Caco-2 (cell line): ENCODE results near the gene TP63. TPM values are rescaled to one million over a fixed set of nuclear protein-coding genes. Genes with fewer than 3 reads are reported as not detected.

Source experiments
- BruUV-seq: library from RNA; stranded (reverse); fragments of 400-500 nt; replicated peaks from 2 replicates; lab custom pipeline; 2021; lab: Mats Ljungman, UMichigan
- CTCF ChIA-PET: fragments of 300-600 bp; sonication (Branson Sonifier 250); formaldehyde crosslinking; loops from one replicate; lab custom pipeline; 2022; ENCODE audit warnings: antibody characterized with exemption; lab: Charles Lee
- POLR2A ChIA-PET: fragments of 300-600 bp; sonication (Branson Sonifier 250); formaldehyde crosslinking; loops from one replicate; lab custom pipeline; 2022; ENCODE audit warnings: antibody characterized with exemption; lab: Charles Lee
- DNase-seq, 2 experiments: peaks; one replicate each; pipeline versions ENCODE4 v3.0.0 to v3.0.0-alpha.2; 2020 to 2022
- H3K27me3 ChIP-seq: replicated peaks from 2 replicates; pipeline ENCODE4 v1.6.0; 2011; ENCODE audit warnings: low read length; ENCODE audit not compliant: control insufficient read depth, insufficient read depth
- H3K36me3 ChIP-seq: 2 replicates; pipeline ENCODE4 v1.5.1; 2011; ENCODE audit warnings: low read length; ENCODE audit not compliant: control insufficient read depth, insufficient read depth
- H3K4me1 ChIP-seq: fragments of 250-450 bp; sonication (Bioruptor Pico); 2 replicates; pipeline ENCODE4 v1.5.1; 2020; ENCODE audit warnings: mild to moderate bottlenecking
- H3K4me3 ChIP-seq: 2 replicates; pipeline ENCODE4 v1.5.1; 2011; ENCODE audit warnings: low read depth, mild to moderate bottlenecking, control low read depth, low read length
- H3K9me3 ChIP-seq: fragments of 250-450 bp; sonication (Bioruptor Pico); 2 replicates; pipeline ENCODE4 v1.5.1; 2020; ENCODE audit warnings: mild to moderate bottlenecking, moderate library complexity
- H3K27ac Mint-ChIP-seq: one replicate; pipeline ENCODE4 v1.8.0; 2022; ENCODE audit warnings: mixed read lengths; ENCODE audit not compliant: unreplicated experiment
- H3K27me3 Mint-ChIP-seq: one replicate; pipeline ENCODE4 v1.8.0; 2022; ENCODE audit warnings: mixed read lengths; ENCODE audit not compliant: insufficient read depth, unreplicated experiment
- H3K36me3 Mint-ChIP-seq: one replicate; pipeline ENCODE4 v1.8.0; 2022; ENCODE audit warnings: mild to moderate bottlenecking, mixed read lengths; ENCODE audit not compliant: insufficient read depth, unreplicated experiment
- H3K4me1 Mint-ChIP-seq: one replicate; pipeline ENCODE4 v1.8.0; 2022; ENCODE audit warnings: low read depth, mixed read lengths; ENCODE audit not compliant: unreplicated experiment
- H3K4me3 Mint-ChIP-seq: one replicate; pipeline ENCODE4 v1.8.0; 2022; ENCODE audit warnings: mild to moderate bottlenecking, moderate library complexity, mixed read lengths; ENCODE audit not compliant: unreplicated experiment
- H3K9me3 Mint-ChIP-seq: one replicate; pipeline ENCODE4 v1.8.0; 2022; ENCODE audit warnings: mixed read lengths; ENCODE audit not compliant: unreplicated experiment
- intact Hi-C: fragments of 100-400 bp; cut with micrococcal nuclease; formaldehyde crosslinking; loops from one replicate; pipeline ENCODE4 v1.10.0; 2022; ENCODE audit not compliant: unreplicated experiment
- total RNA-seq: library from RNA; stranded (reverse); gene quantifications from 2 replicates; pipeline ENCODE4 v1.2.3, GENCODE V29; 2022
- TF ChIP-seq, protein P1 (sequence below), 2 experiments: fragments of 200-600 bp in 1 of 2; IDR thresholded peaks; 1 replicate in 1 of 2; 2 replicates in 1 of 2; pipeline versions ENCODE4 v1.5.1 to v1.8.0; 2011 to 2022; ENCODE audit warnings: antibody characterized with exemption in 1 of 2, control low read depth in 1 of 2, inconsistent platforms in 1 of 2, low read depth in 1 of 2, low read length in 1 of 2, mild to moderate bottlenecking in 1 of 2, moderate library complexity in 1 of 2; ENCODE audit not compliant: insufficient read depth in 1 of 2, severe bottlenecking in 1 of 2, unreplicated experiment in 1 of 2

The TP63 gene
- total RNA-seq, 1 experiment from 2014 or later = 1.2 TPM

DNA sequence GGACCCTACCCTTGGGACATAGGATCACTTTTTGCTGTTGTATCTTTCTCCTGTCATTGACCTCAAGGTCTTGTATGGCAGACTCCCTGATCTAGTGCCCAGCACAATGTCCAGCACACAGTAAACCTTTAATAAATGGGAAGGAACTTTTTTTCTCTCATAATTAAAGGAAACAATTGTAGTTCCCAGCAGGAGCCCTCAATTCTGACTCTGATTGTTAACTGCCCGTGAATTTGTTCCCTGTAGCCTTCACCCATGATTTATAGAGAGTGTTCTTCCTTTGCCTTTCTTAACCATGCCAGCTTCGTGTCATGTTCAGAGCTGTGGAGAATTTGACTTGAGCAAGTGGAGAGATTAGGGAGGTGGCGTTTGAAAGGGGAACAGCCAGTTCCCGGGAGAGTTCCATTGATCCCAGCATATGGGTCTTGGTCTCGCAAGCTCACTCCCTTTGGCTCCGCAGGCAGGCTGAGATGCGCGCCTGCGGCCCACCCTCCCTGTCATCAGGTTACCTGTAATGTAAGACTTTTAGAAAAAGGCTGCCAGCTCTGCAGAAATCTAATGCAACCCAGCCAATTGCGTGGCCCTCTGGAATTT lies 182.6 kb downstream of the TP63 start:
- Mint-ChIP-seq H3K4me1 (no peaks in the 10 kb centered on the region), H3K27me3 (no peaks in the 10 kb centered on the region), H3K9me3 (no peaks in the 10 kb centered on the region), H3K4me3 (no peak overlapping the region), H3K27ac (no peak overlapping the region), H3K36me3 (no peaks in the 10 kb centered on the region)
- no TSS peak for BruUV-seq
- no peak for DNase-seq
- ChIA-PET POLR2A (no interaction called here), CTCF (no interaction called here)
- H3K9me3 ChIP-seq = no peaks in the 10 kb centered on the region
- no peaks in the 10 kb centered on the region for H3K27me3 ChIP-seq
- H3K4me1 ChIP-seq = no peaks in the 10 kb centered on the region
- TF ChIP-seq, protein P1, sequence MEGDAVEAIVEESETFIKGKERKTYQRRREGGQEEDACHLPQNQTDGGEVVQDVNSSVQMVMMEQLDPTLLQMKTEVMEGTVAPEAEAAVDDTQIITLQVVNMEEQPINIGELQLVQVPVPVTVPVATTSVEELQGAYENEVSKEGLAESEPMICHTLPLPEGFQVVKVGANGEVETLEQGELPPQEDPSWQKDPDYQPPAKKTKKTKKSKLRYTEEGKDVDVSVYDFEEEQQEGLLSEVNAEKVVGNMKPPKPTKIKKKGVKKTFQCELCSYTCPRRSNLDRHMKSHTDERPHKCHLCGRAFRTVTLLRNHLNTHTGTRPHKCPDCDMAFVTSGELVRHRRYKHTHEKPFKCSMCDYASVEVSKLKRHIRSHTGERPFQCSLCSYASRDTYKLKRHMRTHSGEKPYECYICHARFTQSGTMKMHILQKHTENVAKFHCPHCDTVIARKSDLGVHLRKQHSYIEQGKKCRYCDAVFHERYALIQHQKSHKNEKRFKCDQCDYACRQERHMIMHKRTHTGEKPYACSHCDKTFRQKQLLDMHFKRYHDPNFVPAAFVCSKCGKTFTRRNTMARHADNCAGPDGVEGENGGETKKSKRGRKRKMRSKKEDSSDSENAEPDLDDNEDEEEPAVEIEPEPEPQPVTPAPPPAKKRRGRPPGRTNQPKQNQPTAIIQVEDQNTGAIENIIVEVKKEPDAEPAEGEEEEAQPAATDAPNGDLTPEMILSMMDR (IDR thresholded peaks at IDR 0.05; ENCODE audit: insufficient read depth in 1 of 2, low read depth in 1 of 2, low read length in 1 of 2, severe bottlenecking in 1 of 2, unreplicated experiment in 1 of 2) = no peak
- no peaks in the 10 kb centered on the region for H3K36me3 ChIP-seq
- intact Hi-C loops = no loop called here
- H3K4me3 ChIP-seq = no peak overlapping the region

DNA sequence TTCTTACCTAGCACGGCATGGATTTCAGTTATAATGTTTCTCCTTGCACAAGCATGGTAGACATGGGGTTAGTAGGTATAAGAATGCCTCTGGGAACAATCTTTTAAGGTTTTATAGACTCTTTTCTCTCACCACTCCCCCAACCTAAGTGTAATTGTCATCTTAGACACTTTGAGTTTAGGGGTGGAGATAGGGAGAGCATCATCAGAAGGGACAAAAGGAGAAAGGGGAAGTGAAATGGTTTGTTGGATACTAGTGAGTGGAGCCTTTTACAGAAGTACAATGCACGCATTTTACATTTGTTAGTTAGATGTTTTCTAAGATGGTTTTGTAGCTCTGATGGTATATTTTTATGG lies 189.2 kb downstream of the TP63 start:
- Mint-ChIP-seq H3K4me3 (no peak overlapping the region), H3K27ac (no peak overlapping the region), H3K27me3 (no peaks in the 10 kb centered on the region), H3K4me1 (no peaks in the 10 kb centered on the region), H3K9me3 (no peaks in the 10 kb centered on the region), H3K36me3 (no peaks in the 10 kb centered on the region)
- no TSS peak for BruUV-seq
- DNase-seq = no peak
- intact Hi-C loops = no loop called here
- ChIA-PET CTCF (no interaction called here), POLR2A (no interaction called here)
- no peaks in the 10 kb centered on the region for H3K9me3 ChIP-seq
- no peaks in the 10 kb centered on the region for H3K4me1 ChIP-seq
- TF ChIP-seq, protein P1 (IDR thresholded peaks at IDR 0.05; ENCODE audit: insufficient read depth in 1 of 2, low read depth in 1 of 2, low read length in 1 of 2, severe bottlenecking in 1 of 2, unreplicated experiment in 1 of 2) = no peak
- no peaks in the 10 kb centered on the region for H3K36me3 ChIP-seq
- no peak overlapping the region for H3K4me3 ChIP-seq
- H3K27me3 ChIP-seq = no peaks in the 10 kb centered on the region

- intact Hi-C loops = no loop called here
- no peaks in the 10 kb centered on the region for H3K9me3 ChIP-seq
- Mint-ChIP-seq H3K4me3 (no peak overlapping the region), H3K27ac (no peak overlapping the region), H3K9me3 (no peaks in the 10 kb centered on the region), H3K27me3 (no peaks in the 10 kb centered on the region), H3K36me3 (no peaks in the 10 kb centered on the region), H3K4me1 (no peaks in the 10 kb centered on the region)
- BruUV-seq = no TSS peak
- no peak for DNase-seq
- no peaks in the 10 kb centered on the region for H3K27me3 ChIP-seq
- ChIA-PET POLR2A (no interaction called here), CTCF (no interaction called here)
- H3K36me3 ChIP-seq = no peaks in the 10 kb centered on the region
- H3K4me1 ChIP-seq = no peaks in the 10 kb centered on the region
- no peak overlapping the region for H3K4me3 ChIP-seq
- TF ChIP-seq, protein P1 (IDR thresholded peaks at IDR 0.05; ENCODE audit: insufficient read depth in 1 of 2, low read depth in 1 of 2, low read length in 1 of 2, severe bottlenecking in 1 of 2, unreplicated experiment in 1 of 2) = no peak
These were observed 190.1 kb downstream of the TP63 start for GRCh38 chr3:189821262-189821661.
